HFFc6 (cell line): ENCODE data around the gene MKLN1. TPM values are rescaled to one million over a fixed set of nuclear protein-coding genes. Genes with fewer than 3 reads are reported as not detected.

Experiments
- DNase-seq: peaks from one replicate; pipeline ENCODE4 v3.0.0-alpha.2; 2018
- H3K27ac Mint-ChIP-seq: 2 replicates; pipeline ENCODE4 v1.8.0; 2020; ENCODE audit warnings: mild to moderate bottlenecking, mixed read lengths
- H3K27me3 Mint-ChIP-seq: 2 replicates; pipeline ENCODE4 v1.8.0; 2021; ENCODE audit warnings: mild to moderate bottlenecking, moderate library complexity, mixed read lengths; ENCODE audit not compliant: insufficient read depth
- H3K36me3 Mint-ChIP-seq: 2 replicates; pipeline ENCODE4 v1.8.0; 2021; ENCODE audit warnings: low read depth, mixed read lengths
- H3K4me1 Mint-ChIP-seq: 2 replicates; pipeline ENCODE4 v1.8.0; 2020; ENCODE audit warnings: low read depth, mixed read lengths
- H3K4me3 Mint-ChIP-seq: 2 replicates; pipeline ENCODE4 v1.8.0; 2020; ENCODE audit warnings: mild to moderate bottlenecking, moderate library complexity, mixed read lengths
- H3K9me3 Mint-ChIP-seq: 2 replicates; pipeline ENCODE4 v1.8.0; 2020; ENCODE audit warnings: mild to moderate bottlenecking, mixed read lengths
- total RNA-seq, 6 experiments: library from RNA; stranded (reverse); fragmentation: NEBNext Ultra II Directional; extraction: Animal tissue kit (Norgen Biotek cat#: 25700); gene quantifications; 2 replicates in 1 of 6; 3 replicates in 5 of 6; pipeline ENCODE4 v1.2.3, GENCODE V29; 2021
- TF ChIP-seq, protein P1 (sequence below): fragments of 200-600 bp; sonication (generic); IDR thresholded peaks from 2 replicates; pipeline ENCODE4 v1.5.0; 2021; ENCODE audit warnings: antibody characterized with exemption, mild to moderate bottlenecking

MKLN1 gene
- total RNA-seq, 6 experiments from 2014 or later, result 31.9 to 44.7 (median 38.6) TPM

- Mint-ChIP-seq H3K27me3 (no peaks in the 10 kb centered on the region), H3K9me3 (no peaks in the 10 kb centered on the region), H3K4me1 (peaks cover 50% of the 10 kb centered on the region), H3K36me3 (no peaks in the 10 kb centered on the region; the same call in 1 of the 2 replicates), H3K27ac (no peak overlapping the region), H3K4me3 (no peak overlapping the region)
- TF ChIP-seq, protein P1, sequence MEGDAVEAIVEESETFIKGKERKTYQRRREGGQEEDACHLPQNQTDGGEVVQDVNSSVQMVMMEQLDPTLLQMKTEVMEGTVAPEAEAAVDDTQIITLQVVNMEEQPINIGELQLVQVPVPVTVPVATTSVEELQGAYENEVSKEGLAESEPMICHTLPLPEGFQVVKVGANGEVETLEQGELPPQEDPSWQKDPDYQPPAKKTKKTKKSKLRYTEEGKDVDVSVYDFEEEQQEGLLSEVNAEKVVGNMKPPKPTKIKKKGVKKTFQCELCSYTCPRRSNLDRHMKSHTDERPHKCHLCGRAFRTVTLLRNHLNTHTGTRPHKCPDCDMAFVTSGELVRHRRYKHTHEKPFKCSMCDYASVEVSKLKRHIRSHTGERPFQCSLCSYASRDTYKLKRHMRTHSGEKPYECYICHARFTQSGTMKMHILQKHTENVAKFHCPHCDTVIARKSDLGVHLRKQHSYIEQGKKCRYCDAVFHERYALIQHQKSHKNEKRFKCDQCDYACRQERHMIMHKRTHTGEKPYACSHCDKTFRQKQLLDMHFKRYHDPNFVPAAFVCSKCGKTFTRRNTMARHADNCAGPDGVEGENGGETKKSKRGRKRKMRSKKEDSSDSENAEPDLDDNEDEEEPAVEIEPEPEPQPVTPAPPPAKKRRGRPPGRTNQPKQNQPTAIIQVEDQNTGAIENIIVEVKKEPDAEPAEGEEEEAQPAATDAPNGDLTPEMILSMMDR, result no peak
- no peak for DNase-seq
Observed at GRCh38 chr7:131495669-131496498, 168.2 kb downstream of the MKLN1 start.

GRCh38 chr7:131497454-131497853, 169.8 kb downstream of the MKLN1 start:
- Mint-ChIP-seq H3K36me3 (no peaks in the 10 kb centered on the region; the same call in 1 of the 2 replicates), H3K27me3 (no peaks in the 10 kb centered on the region; the same call in 1 of the 2 replicates), H3K4me3 (no peak overlapping the region), H3K27ac (no peak overlapping the region), H3K4me1 (peaks cover 50% of the 10 kb centered on the region), H3K9me3 (no peaks in the 10 kb centered on the region)
- no peak for DNase-seq
- TF ChIP-seq, protein P1, result no peak

DNA sequence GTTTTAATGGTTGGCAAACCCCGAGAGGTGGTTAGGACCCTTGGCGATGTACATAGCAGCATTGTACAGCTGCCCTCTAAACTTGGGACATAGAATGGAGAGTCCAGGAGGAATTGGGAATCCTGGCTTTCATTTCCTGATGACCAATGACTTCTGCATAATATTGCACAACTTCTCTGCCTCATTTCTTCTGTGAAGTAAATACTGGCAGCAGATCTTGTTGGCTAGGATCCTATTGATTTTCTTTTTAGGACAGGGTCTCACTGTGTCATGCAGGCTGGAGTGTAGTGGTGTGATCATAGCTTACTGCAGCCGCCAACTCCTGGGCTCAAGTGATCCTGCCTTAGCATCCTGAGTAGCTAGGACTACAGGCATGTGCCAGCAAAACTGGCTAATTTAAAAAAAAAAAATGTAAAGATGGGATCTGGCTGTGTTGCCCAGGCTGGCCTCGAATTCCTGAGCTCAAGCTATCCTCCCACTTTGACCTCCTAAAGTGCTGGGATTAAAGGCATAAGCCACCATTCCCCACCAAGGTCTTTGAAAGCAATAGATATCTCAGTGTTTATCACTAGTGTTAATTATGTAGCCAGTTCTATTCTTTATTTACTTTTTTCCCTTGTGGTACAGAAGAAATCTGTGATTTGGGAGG, 170.7 kb downstream of the MKLN1 start:
- Mint-ChIP-seq H3K4me3 (no peak overlapping the region), H3K36me3 (no peaks in the 10 kb centered on the region; the same call in none of the 2 replicates)
- no peak for DNase-seq

DNA sequence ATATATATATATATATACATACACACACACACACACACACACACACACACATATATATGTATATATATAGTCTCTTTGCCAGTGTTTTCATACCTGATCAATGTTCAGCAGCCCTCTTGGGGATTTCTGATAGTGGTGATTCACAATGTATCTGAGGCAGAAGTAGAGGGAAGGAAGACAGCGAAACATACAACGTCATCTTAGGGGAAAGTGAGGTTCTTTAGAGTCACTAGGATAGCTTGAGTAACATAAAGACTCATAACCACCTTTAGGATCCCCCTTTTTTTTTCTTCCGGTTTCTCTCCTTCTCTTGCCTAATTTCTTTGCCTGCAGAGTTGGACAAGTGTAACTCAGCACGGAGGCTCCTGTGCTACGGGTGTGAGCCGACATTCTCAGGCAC, 172.1 kb downstream of the MKLN1 start:
- H3K36me3 Mint-ChIP-seq, result peaks cover 5% of the 10 kb centered on the region
- DNase-seq, result no peak
- H3K9me3 Mint-ChIP-seq, result no peaks in the 10 kb centered on the region
- H3K27me3 Mint-ChIP-seq, result peaks cover 3% of the 10 kb centered on the region
- H3K27ac Mint-ChIP-seq, result no peak overlapping the region
- TF ChIP-seq, protein P1, result no peak
- peaks cover 52% of the 10 kb centered on the region for H3K4me1 Mint-ChIP-seq
- H3K4me3 Mint-ChIP-seq, result no peak overlapping the region

More for the DNA sequence above, 170.7 kb downstream of the MKLN1 start:
- no peak overlapping the region for H3K27ac Mint-ChIP-seq
- TF ChIP-seq, protein P1, result no peak
- H3K27me3 Mint-ChIP-seq, result no peaks in the 10 kb centered on the region; the same call in 1 of the 2 replicates
- no peaks in the 10 kb centered on the region for H3K9me3 Mint-ChIP-seq
- H3K4me1 Mint-ChIP-seq, result peaks cover 50% of the 10 kb centered on the region

- Mint-ChIP-seq H3K27me3 (peaks cover 3% of the 10 kb centered on the region), H3K27ac (peak overlapping the region; percentile 38), H3K4me3 (no peak overlapping the region), H3K4me1 (peaks cover 54% of the 10 kb centered on the region), H3K36me3 (peaks cover 9% of the 10 kb centered on the region), H3K9me3 (no peaks in the 10 kb centered on the region)
- DNase-seq, result no peak
- TF ChIP-seq, protein P1, result no peak
Observed at GRCh38 chr7:131500357-131500756, 172.7 kb downstream of the MKLN1 start.
